IPS DF 6.9 (cell line): ENCODE results near the gene ADGRL3.

Experiments
- DNase-seq: peaks from one replicate; pipeline ENCODE4 v3.0.0-alpha.2; 2013; ENCODE audit warnings: low read depth, low spot score
- H3K27ac ChIP-seq: one replicate; pipeline ENCODE4 v1.5.1; 2013; ENCODE audit warnings: low read length, control low read depth
- H3K27me3 ChIP-seq: 2 replicates; pipeline ENCODE4 v1.6.1; 2013; ENCODE audit warnings: mild to moderate bottlenecking, low read length; ENCODE audit not compliant: control insufficient read depth, insufficient read depth
- H3K36me3 ChIP-seq: 2 replicates; pipeline ENCODE4 v1.6.1; 2013; ENCODE audit warnings: low read length; ENCODE audit not compliant: control insufficient read depth, insufficient read depth
- H3K4me1 ChIP-seq: 2 replicates; pipeline ENCODE4 v1.6.1; 2013; ENCODE audit warnings: low read length; ENCODE audit not compliant: control insufficient read depth, insufficient read depth
- H3K4me3 ChIP-seq: 2 replicates; pipeline ENCODE4 v1.5.1; 2013; ENCODE audit warnings: mild to moderate bottlenecking, low read length
- H3K9me3 ChIP-seq: 2 replicates; pipeline ENCODE4 v1.6.1; 2013; ENCODE audit warnings: low read length, inconsistent platforms; ENCODE audit not compliant: control insufficient read depth, insufficient read depth
- WGBS: extraction: QIAGEN DNeasy Blood & Tissue Kit; methylation state at CpG from one replicate; pipeline ENCODE4 v1.1.7; 2013; ENCODE audit warnings: mixed read lengths, missing lambda C conversion rate; ENCODE audit not compliant: insufficient read length, insufficient coverage; 5-methylcytosine and 5-hydroxymethylcytosine counted together

Gene ADGRL3

DNA sequence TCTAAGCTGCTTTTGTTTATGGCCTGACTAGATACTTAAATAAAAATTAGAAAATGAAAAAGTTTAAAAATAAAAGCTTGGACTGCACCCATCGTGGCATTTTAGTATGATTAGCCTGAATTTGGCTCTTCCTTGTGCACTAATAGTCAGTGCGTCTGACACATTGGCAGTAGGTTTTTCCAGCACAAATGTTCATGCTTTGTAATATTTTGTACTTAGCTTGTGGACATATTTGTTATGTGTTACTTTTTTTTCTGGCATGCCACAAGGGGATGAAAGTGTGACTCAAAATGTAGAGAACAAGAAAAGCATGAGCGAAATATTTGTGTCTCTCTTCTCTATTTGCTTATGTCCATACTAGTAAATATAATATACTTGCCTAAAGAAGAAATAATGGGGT, 359.3 kb downstream of the ADGRL3 start:
- Histone ChIP-seq H3K9me3 (no peaks in the 10 kb centered on the region), H3K27me3 (no peaks in the 10 kb centered on the region), H3K27ac (no peak overlapping the region), H3K36me3 (no peaks in the 10 kb centered on the region), H3K4me1 (no peaks in the 10 kb centered on the region), H3K4me3 (no peak overlapping the region)
- DNase-seq, result no peak
- no CpG with 5 or more reads among the region's 3 CpGs for WGBS

DNA sequence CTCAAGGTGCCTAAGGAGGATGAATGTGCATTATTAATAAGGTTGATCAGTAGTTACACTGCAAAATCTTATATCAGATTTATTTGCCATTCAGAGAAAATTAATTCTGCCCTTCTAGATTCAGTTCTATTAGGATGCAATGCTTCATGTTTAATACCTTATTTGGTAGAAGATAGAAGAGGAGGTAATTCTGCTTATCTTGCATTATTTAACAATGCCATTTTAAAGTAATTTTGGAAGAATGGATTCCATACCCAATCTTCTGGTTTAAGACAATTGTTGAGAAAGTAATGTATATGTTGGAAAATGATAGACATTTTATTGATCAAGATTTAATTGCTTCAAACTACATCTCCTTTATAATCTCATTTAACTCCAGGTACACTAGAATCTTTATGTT, 360.9 kb downstream of the ADGRL3 start:
- DNase-seq, result no peak

DNA sequence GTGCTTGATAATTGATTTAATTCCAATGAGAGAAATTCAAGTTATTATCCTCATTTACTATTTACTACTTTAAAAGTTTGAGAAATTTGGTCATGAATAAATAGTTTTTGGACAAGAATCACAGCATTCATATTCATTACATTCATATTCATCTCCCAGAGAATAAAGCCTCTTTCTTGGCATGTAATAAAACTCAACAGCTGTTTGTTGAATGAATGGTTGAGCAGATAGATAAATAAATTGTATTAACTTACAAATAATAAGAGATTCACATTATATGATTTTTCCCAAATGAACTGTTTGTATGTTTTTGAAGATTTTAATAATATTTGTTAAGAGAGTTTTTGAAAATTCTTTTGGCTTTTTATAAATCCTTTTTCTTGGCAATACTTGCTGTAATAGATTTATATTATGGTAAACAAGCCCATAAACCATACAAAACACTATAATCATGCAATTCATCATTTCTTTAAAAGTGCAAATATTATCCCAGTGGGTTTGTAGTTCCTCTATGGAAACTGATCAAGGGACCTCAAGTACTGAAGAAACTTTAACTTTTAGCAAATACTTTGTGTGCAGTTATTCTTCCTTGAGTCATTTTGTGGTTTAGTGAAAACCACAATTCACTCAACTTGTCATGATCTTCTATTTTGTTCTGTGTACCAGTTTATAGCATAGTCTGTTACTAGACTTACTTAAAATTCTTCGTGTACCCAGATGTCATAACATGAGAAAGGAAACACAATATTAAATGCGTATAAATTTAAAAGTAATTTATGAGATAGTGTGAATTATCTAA, 371.8 kb downstream of the ADGRL3 start:
- Histone ChIP-seq H3K27ac (no peak overlapping the region), H3K27me3 (no peaks in the 10 kb centered on the region), H3K36me3 (no peaks in the 10 kb centered on the region), H3K4me1 (no peaks in the 10 kb centered on the region), H3K4me3 (no peak overlapping the region), H3K9me3 (no peaks in the 10 kb centered on the region)
- no peak for DNase-seq
- no CpG with 5 or more reads among the region's 2 CpGs for WGBS

More for the DNA sequence above, 360.9 kb downstream of the ADGRL3 start:
- H3K4me3 ChIP-seq, result no peak overlapping the region
- no peaks in the 10 kb centered on the region for H3K4me1 ChIP-seq
- H3K27ac ChIP-seq, result no peak overlapping the region
- H3K27me3 ChIP-seq, result no peaks in the 10 kb centered on the region
- no peaks in the 10 kb centered on the region for H3K36me3 ChIP-seq
- no peaks in the 10 kb centered on the region for H3K9me3 ChIP-seq

DNA sequence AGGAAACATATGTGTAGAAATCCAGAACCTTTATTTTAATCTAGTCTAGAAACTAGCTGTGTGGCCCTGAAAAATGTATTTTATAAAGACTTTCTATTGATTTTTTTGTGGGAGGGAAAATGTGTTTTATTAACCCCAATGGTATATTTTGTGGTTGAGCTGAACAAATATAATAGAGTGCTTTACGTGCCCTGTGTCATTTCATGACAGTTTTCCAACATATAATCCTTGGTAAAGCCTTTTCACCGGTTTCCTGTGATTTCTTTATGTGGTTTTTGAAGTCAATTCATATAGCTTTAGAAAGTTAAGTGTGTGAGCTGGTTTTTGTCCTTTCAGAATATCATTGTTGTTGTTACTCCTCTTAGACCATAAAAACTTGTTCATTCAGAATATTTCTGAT, 375.7 kb downstream of the ADGRL3 start:
- no peaks in the 10 kb centered on the region for H3K9me3 ChIP-seq
- no peak overlapping the region for H3K27ac ChIP-seq
- no peak overlapping the region for H3K4me3 ChIP-seq
- no peaks in the 10 kb centered on the region for H3K27me3 ChIP-seq
- H3K36me3 ChIP-seq, result no peaks in the 10 kb centered on the region
- H3K4me1 ChIP-seq, result no peaks in the 10 kb centered on the region
- no peak for DNase-seq
- WGBS, result no CpG with 5 or more reads among the region's 2 CpGs

DNA sequence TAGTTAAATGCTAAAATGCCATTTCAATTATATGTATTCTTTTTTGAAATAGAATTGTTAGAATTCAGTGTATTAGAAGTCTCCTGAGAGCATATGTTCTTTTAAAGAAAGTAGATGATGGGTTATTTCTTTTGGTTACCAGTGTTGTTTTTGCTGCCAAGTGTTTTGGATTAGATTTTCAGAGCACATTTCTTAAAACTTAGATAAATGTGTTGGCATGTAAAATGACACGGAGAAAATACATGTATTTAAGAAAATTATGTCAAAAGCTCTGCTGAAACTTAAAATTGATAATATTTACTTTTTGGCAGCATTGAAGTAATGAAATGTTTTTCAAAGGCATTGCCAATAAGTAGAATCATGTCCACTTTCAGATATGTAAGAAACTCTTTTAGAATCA, 379.7 kb downstream of the ADGRL3 start:
- H3K27me3 ChIP-seq, result no peaks in the 10 kb centered on the region
- no peaks in the 10 kb centered on the region for H3K36me3 ChIP-seq
- DNase-seq, result no peak
- H3K4me3 ChIP-seq, result no peak overlapping the region
- H3K4me1 ChIP-seq, result no peaks in the 10 kb centered on the region
- H3K9me3 ChIP-seq, result no peaks in the 10 kb centered on the region
- H3K27ac ChIP-seq, result no peak overlapping the region
- no CpG with 5 or more reads among the region's 1 CpG for WGBS

DNA sequence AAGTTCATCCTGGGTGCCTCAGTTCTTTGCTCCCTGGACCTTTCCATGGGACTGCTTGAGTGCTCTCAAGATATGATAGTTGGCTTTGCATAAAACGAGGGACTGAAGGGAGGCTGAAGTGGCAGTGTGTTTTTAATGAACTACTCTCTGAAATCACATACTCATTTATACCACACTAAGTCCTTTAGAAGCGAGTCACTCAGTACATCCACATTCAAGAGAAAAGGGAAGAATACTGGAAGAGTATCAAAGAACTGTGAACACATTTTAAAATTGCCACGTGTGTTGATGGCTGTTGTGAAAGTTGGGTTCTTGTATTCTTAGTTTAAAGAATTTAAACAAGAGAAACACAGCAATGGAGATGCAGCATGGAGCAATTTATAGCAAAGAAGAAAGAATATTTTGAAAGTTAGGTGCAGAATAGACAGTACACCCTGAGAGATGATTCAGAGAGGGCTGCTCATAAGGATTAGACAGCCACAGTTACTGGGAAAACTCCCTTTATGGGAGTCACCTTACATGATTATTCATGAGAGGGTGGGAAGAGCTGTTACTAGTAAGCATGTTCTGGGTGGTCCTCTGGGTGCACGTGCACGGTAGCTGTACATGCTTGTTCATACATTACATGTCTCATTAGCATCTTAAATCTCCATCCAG, 380.7 kb downstream of the ADGRL3 start:
- Histone ChIP-seq H3K4me3 (no peak overlapping the region), H3K4me1 (no peaks in the 10 kb centered on the region), H3K27ac (no peak overlapping the region), H3K27me3 (no peaks in the 10 kb centered on the region), H3K9me3 (no peaks in the 10 kb centered on the region), H3K36me3 (no peaks in the 10 kb centered on the region)
- no CpG with 5 or more reads among the region's 5 CpGs for WGBS
- DNase-seq, result no peak

DNA sequence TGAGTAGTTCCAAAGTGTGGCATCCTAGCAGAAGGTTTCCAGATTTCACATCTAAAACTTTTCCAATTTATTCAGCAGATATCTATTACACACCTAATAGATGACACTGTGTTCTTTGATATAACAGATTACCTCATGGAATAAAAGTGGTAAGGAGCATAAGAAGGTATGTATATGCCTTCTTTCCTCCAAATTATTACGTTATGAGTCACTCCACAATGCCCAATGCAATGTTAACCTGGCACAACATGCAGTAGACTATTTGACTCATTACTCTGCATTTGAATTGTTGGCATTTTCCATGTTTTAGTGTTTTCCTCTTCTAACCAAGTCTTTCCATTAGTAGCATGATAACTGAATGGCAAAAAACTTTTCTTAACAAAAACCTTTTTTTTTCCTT, 383.6 kb downstream of the ADGRL3 start:
- H3K9me3 ChIP-seq, result no peaks in the 10 kb centered on the region
- no peak overlapping the region for H3K27ac ChIP-seq
- no CpG with 5 or more reads among the region's 1 CpG for WGBS
- DNase-seq, result no peak
- no peaks in the 10 kb centered on the region for H3K4me1 ChIP-seq
- no peaks in the 10 kb centered on the region for H3K36me3 ChIP-seq
- no peak overlapping the region for H3K4me3 ChIP-seq
- no peaks in the 10 kb centered on the region for H3K27me3 ChIP-seq

DNA sequence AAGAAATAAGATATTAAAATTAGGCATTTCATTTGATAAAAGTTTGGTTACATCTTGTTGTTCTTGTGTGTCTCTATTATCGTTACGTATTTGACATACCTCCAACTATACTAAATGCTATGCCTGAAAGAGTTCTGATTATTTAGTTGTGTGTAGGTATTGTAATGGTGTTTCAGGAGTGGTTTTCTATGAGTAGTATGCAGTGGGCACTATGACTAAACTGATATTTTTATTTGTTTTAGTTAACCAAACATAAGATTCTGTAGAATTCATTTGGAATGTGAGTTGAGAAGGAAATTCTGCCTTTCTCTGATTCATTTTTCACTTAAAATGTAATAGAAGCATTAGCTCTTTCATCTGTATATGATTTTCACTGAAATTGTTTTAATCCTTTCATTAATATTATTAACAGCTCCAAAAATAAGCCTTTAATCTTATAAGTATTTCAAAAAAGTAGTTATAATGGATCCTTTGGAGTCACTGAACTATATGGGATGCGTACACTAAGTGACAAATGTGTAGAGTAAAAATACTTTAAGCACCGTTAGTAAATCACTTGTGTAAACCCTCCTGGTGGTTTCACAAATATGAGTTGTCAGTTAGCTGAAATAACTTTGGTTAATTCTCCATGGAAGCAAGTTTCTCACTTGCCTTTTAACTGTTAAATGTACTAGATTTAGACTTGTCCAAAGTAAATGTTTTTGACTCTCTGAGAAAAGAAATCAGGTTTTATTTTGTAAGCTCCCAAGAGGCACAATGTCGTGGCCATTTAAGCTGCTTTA, 388.7 kb downstream of the ADGRL3 start:
- no peaks in the 10 kb centered on the region for H3K27me3 ChIP-seq
- WGBS, result no CpG with 5 or more reads among the region's 5 CpGs
- no peak overlapping the region for H3K4me3 ChIP-seq
- no peak overlapping the region for H3K27ac ChIP-seq
- H3K9me3 ChIP-seq, result no peaks in the 10 kb centered on the region
- no peak for DNase-seq
- H3K36me3 ChIP-seq, result no peaks in the 10 kb centered on the region
- no peaks in the 10 kb centered on the region for H3K4me1 ChIP-seq

DNA sequence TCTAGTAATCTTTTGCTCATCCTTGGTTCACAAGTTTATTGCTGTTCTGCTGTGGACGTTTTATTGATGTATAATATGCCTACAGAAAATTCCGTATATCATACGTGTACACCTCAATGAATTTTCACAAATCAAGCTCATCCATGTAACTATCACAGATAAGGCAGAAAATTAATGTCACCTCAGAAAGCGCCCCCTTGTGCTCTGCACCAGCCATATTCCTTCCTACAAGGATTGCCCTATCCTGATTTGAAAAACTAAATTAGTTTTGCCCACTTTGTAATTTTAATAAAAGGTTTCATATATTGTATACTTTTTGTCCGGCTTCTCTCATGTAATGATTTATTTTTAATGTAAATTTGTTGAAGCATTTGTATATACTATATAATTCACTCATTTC, 390.8 kb downstream of the ADGRL3 start:
- H3K36me3 ChIP-seq, result no peaks in the 10 kb centered on the region
- H3K27ac ChIP-seq, result no peak overlapping the region
- WGBS, result no CpG with 5 or more reads among the region's 5 CpGs
- no peaks in the 10 kb centered on the region for H3K4me1 ChIP-seq
- no peaks in the 10 kb centered on the region for H3K9me3 ChIP-seq
- no peaks in the 10 kb centered on the region for H3K27me3 ChIP-seq
- no peak for DNase-seq
- H3K4me3 ChIP-seq, result no peak overlapping the region

DNA sequence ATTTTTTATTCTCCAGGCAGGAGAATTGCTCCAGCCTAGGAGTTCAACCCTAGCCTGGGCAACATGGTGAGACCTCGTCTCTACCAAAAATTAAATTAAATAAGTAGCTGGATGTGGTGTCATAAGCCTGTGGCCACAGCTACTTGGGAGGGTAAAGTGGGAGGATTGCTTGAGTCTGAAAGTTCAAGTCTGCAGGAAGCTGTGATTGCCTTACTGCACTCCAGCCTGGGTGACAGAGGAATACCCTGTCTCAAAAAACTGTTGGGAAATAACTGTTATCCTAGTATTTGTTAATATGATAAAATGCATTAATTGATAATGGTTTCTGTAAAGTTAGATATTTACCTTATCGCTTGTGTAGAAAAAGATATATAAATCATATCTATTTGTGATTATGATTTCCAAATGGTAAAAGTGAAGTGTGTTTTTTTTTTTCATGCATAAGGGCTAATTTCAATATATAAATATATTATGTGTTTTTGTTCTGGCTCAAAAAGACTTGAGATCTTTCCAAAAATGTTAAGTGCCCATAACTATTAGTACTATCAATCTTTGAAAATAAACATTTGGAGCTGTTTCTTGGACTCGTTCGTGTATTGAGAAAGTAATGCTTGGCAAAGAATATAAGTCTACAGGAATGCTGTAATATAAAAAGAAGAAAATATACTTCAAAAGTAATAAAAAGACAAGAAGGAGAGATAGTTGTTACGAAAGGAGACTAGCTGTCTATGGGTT, 396.6 kb downstream of the ADGRL3 start:
- no peak for DNase-seq
- H3K4me3 ChIP-seq, result no peak overlapping the region

More for the DNA sequence above, 396.6 kb downstream of the ADGRL3 start:
- Histone ChIP-seq H3K27ac (no peak overlapping the region), H3K4me1 (no peaks in the 10 kb centered on the region), H3K27me3 (no peaks in the 10 kb centered on the region), H3K9me3 (no peaks in the 10 kb centered on the region), H3K36me3 (no peaks in the 10 kb centered on the region)
- no CpG with 5 or more reads among the region's 5 CpGs for WGBS
